Measurements from ENCODE around the gene APOL2. TPM values are rescaled to one million over a fixed set of nuclear protein-coding genes. Genes with fewer than 3 reads are reported as not detected.

Gene APOL2
- total RNA-seq, 1 experiment from 2014 or later, result 9.9 TPM

DNA sequence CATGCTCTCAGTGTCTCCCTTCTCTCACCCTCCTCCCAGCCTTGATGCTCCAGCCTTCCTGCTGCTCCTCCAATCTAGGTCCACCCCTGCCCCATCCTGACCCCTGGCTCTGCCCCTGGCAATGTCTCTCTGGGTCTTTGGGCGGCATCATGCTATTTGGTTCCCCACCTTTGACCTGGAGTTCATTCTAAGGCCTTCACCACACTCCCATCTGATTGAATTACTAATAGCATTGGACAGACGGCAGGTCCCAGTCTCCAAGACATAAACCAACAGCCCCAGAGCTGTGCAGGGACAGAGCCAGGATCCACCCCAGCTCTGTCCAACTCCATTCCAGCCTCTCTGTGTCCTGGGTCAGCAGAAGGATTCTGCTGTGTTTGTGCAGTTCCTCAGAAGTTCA, 44.9 kb downstream of the APOL2 start:
- TF ChIP-seq YY1 (IDR thresholded peaks at IDR 0.05; ENCODE audit: extremely low read depth, insufficient replicate concordance, low read depth, low read length) (no peak), CEBPB (IDR thresholded peaks at IDR 0.05; ENCODE audit: low read depth) (no peak), SIN3A (IDR thresholded peaks at IDR 0.05; ENCODE audit: low read depth) (no peak), RAD21 (IDR thresholded peaks at IDR 0.05; ENCODE audit: low read depth) (no peak), JUND (IDR thresholded peaks at IDR 0.05) (no peak), SP1 (IDR thresholded peaks at IDR 0.05; ENCODE audit: low read depth) (no peak), POLR2AphosphoS5 (IDR thresholded peaks at IDR 0.05; ENCODE audit: low read depth, low read length) (no peak), ZNF274 (IDR thresholded peaks at IDR 0.05; ENCODE audit: low read depth, low read length) (no peak), EZH2 (IDR thresholded peaks at IDR 0.05) (no peak), SRF (IDR thresholded peaks at IDR 0.05; ENCODE audit: low read depth) (no peak), EZH2phosphoT487 (IDR thresholded peaks at IDR 0.05; ENCODE audit: borderline replicate concordance) (no peak)
- TF ChIP-seq, protein P1, sequence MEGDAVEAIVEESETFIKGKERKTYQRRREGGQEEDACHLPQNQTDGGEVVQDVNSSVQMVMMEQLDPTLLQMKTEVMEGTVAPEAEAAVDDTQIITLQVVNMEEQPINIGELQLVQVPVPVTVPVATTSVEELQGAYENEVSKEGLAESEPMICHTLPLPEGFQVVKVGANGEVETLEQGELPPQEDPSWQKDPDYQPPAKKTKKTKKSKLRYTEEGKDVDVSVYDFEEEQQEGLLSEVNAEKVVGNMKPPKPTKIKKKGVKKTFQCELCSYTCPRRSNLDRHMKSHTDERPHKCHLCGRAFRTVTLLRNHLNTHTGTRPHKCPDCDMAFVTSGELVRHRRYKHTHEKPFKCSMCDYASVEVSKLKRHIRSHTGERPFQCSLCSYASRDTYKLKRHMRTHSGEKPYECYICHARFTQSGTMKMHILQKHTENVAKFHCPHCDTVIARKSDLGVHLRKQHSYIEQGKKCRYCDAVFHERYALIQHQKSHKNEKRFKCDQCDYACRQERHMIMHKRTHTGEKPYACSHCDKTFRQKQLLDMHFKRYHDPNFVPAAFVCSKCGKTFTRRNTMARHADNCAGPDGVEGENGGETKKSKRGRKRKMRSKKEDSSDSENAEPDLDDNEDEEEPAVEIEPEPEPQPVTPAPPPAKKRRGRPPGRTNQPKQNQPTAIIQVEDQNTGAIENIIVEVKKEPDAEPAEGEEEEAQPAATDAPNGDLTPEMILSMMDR (IDR thresholded peaks at IDR 0.05 in 2 of 3, conservative IDR thresholded peaks at IDR 0.05 in 1 of 3; ENCODE audit: borderline replicate concordance in 1 of 3, insufficient read depth in 1 of 3, low read depth in 2 of 3, low read length in 2 of 3), result no peak
- TF ChIP-seq, protein P2, sequence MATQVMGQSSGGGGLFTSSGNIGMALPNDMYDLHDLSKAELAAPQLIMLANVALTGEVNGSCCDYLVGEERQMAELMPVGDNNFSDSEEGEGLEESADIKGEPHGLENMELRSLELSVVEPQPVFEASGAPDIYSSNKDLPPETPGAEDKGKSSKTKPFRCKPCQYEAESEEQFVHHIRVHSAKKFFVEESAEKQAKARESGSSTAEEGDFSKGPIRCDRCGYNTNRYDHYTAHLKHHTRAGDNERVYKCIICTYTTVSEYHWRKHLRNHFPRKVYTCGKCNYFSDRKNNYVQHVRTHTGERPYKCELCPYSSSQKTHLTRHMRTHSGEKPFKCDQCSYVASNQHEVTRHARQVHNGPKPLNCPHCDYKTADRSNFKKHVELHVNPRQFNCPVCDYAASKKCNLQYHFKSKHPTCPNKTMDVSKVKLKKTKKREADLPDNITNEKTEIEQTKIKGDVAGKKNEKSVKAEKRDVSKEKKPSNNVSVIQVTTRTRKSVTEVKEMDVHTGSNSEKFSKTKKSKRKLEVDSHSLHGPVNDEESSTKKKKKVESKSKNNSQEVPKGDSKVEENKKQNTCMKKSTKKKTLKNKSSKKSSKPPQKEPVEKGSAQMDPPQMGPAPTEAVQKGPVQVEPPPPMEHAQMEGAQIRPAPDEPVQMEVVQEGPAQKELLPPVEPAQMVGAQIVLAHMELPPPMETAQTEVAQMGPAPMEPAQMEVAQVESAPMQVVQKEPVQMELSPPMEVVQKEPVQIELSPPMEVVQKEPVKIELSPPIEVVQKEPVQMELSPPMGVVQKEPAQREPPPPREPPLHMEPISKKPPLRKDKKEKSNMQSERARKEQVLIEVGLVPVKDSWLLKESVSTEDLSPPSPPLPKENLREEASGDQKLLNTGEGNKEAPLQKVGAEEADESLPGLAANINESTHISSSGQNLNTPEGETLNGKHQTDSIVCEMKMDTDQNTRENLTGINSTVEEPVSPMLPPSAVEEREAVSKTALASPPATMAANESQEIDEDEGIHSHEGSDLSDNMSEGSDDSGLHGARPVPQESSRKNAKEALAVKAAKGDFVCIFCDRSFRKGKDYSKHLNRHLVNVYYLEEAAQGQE (IDR thresholded peaks at IDR 0.05; ENCODE audit: low read depth), result no peak
- TF ChIP-seq, protein P3, sequence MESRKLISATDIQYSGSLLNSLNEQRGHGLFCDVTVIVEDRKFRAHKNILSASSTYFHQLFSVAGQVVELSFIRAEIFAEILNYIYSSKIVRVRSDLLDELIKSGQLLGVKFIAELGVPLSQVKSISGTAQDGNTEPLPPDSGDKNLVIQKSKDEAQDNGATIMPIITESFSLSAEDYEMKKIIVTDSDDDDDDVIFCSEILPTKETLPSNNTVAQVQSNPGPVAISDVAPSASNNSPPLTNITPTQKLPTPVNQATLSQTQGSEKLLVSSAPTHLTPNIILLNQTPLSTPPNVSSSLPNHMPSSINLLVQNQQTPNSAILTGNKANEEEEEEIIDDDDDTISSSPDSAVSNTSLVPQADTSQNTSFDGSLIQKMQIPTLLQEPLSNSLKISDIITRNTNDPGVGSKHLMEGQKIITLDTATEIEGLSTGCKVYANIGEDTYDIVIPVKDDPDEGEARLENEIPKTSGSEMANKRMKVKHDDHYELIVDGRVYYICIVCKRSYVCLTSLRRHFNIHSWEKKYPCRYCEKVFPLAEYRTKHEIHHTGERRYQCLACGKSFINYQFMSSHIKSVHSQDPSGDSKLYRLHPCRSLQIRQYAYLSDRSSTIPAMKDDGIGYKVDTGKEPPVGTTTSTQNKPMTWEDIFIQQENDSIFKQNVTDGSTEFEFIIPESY (IDR thresholded peaks at IDR 0.05; ENCODE audit: extremely low read depth, insufficient replicate concordance, low read length), result no peak
- no peak overlapping the region for H3K27ac ChIP-seq (ENCODE audit: low read depth, low read length)
- intact Hi-C loops (cut with micrococcal nuclease), result no loop called here

More for the DNA sequence above, 44.9 kb downstream of the APOL2 start:
- no TSS peak for BruUV-seq (replicated peaks)
- Histone ChIP-seq H4K20me1 (ENCODE audit: insufficient read depth) (no peaks in the 10 kb centered on the region), H3K9me3 (ENCODE audit: control insufficient read depth in 1 of 2, insufficient read depth in 1 of 2, low read depth in 1 of 2, low read length in 2 of 2) (no peaks in the 10 kb centered on the region), H3K27me3 (ENCODE audit: insufficient read depth, low read length) (no peaks in the 10 kb centered on the region), H2AFZ (ENCODE audit: low read depth, low read length, poor library complexity, severe bottlenecking) (no peak overlapping the region), H3K4me2 (ENCODE audit: low read length) (no peak overlapping the region), H3K4me3 (replicated peaks in 1 of 2; ENCODE audit: low read depth in 1 of 2, low read length in 2 of 2) (no peak overlapping the region), H3K79me2 (ENCODE audit: insufficient read depth, low read length) (no peaks in the 10 kb centered on the region), H3K9me2 (ENCODE audit: insufficient read depth) (no peaks in the 10 kb centered on the region), H3K4me1 (ENCODE audit: control insufficient read depth in 1 of 2, insufficient read depth in 2 of 2, low read length in 2 of 2) (no peaks in the 10 kb centered on the region), H3K9ac (ENCODE audit: low read length) (no peak overlapping the region), H3K36me3 (ENCODE audit: control insufficient read depth in 1 of 2, insufficient read depth in 2 of 2, low read length in 2 of 2) (no peaks in the 10 kb centered on the region)
- no peak for DNase-seq (ENCODE audit: low read depth, low spot score)
- ChIA-PET RAD21 (ENCODE audit: low non-redundant PET in 1 of 2, low total read pairs in 2 of 2, uncharacterized antibody in 2 of 2, unreplicated experiment in 2 of 2) (no interaction called here), POLR2A (no interaction called here), CTCF (interaction anchor here (0.7 to 2.9 kb wide), 11 partner anchors 10 to 292 kb away, joined by 3 to 15 read pairs (median 3); no protein-coding TSS in a partner anchor)
- no peak for ATAC-seq

Data from HCT116 (cell line).